Stimulated activated naive CD8-positive, alpha-beta T cell treated with anti-CD3 and anti-CD28 coated beads, Interleukin-15, Interleukin-2, amounts not matched to agents 100 ng/mL and 50 ng/mL, for 24 hours (primary cell): ENCODE measurements around the gene TIMMDC1.
"Not testable (repeated sequence)": the region's sequence is repeated elsewhere in the genome, so short reads cannot be mapped to it uniquely, and the experiment has no call there.

ENCODE experiments used
- H3K27ac Mint-ChIP-seq: one replicate; pipeline ENCODE4 v1.8.0; 2021; ENCODE audit warnings: mild to moderate bottlenecking, mixed read lengths
- H3K27me3 Mint-ChIP-seq: one replicate; pipeline ENCODE4 v1.8.0; 2021; ENCODE audit warnings: mixed read lengths
- H3K36me3 Mint-ChIP-seq: one replicate; pipeline ENCODE4 v1.8.0; 2021; ENCODE audit warnings: low read depth, mixed read lengths
- H3K4me1 Mint-ChIP-seq: one replicate; pipeline ENCODE4 v1.8.0; 2021; ENCODE audit warnings: low read depth, mixed read lengths
- H3K4me3 Mint-ChIP-seq: one replicate; pipeline ENCODE4 v1.8.0; 2021; ENCODE audit warnings: mild to moderate bottlenecking, mixed read lengths
- H3K9me3 Mint-ChIP-seq: one replicate; pipeline ENCODE4 v1.8.0; 2021; ENCODE audit warnings: mixed read lengths

TIMMDC1 gene

GRCh38 chr3:119534296-119534695, 35.9 kb downstream of the TIMMDC1 start:
- no peaks in the 10 kb centered on the region for H3K27me3 Mint-ChIP-seq
- no peak overlapping the region for H3K27ac Mint-ChIP-seq
- H3K36me3 Mint-ChIP-seq: peaks cover 6% of the 10 kb centered on the region
- peaks cover 7% of the 10 kb centered on the region for H3K4me1 Mint-ChIP-seq
- H3K9me3 Mint-ChIP-seq: no peaks in the 10 kb centered on the region
- no peak overlapping the region for H3K4me3 Mint-ChIP-seq

GRCh38 chr3:119536757-119537156, 38.4 kb downstream of the TIMMDC1 start:
- no peaks in the 10 kb centered on the region for H3K27me3 Mint-ChIP-seq
- H3K27ac Mint-ChIP-seq: no peak overlapping the region
- H3K4me3 Mint-ChIP-seq: no peak overlapping the region
- H3K36me3 Mint-ChIP-seq: no peaks in the 10 kb centered on the region
- no peaks in the 10 kb centered on the region for H3K9me3 Mint-ChIP-seq
- peaks cover 14% of the 10 kb centered on the region for H3K4me1 Mint-ChIP-seq

GRCh38 chr3:119538772-119539171, 40.4 kb downstream of the TIMMDC1 start:
- H3K36me3 Mint-ChIP-seq: peaks cover 3% of the 10 kb centered on the region
- H3K4me1 Mint-ChIP-seq: peaks cover 21% of the 10 kb centered on the region
- H3K9me3 Mint-ChIP-seq: no peaks in the 10 kb centered on the region
- peak overlapping the region; percentile 69 for H3K27ac Mint-ChIP-seq
- H3K4me3 Mint-ChIP-seq: no peak overlapping the region
- H3K27me3 Mint-ChIP-seq: no peaks in the 10 kb centered on the region

GRCh38 chr3:119541547-119541946, 43.2 kb downstream of the TIMMDC1 start:
- Mint-ChIP-seq H3K4me1 (peaks cover 21% of the 10 kb centered on the region), H3K4me3 (peak overlapping the region; percentile 8), H3K9me3 (no peaks in the 10 kb centered on the region), H3K27me3 (no peaks in the 10 kb centered on the region), H3K36me3 (peaks cover 9% of the 10 kb centered on the region), H3K27ac (peak overlapping the region; percentile 38)

- Mint-ChIP-seq H3K4me3 (no peak overlapping the region), H3K9me3 (no peaks in the 10 kb centered on the region), H3K4me1 (peaks cover 21% of the 10 kb centered on the region), H3K36me3 (peaks cover 9% of the 10 kb centered on the region), H3K27ac (peak overlapping the region; percentile 0), H3K27me3 (no peaks in the 10 kb centered on the region)
Observed at GRCh38 chr3:119542168-119542767, 43.9 kb downstream of the TIMMDC1 start.

GRCh38 chr3:119543147-119543546, 44.8 kb downstream of the TIMMDC1 start:
- H3K4me1 Mint-ChIP-seq: peaks cover 21% of the 10 kb centered on the region
- peaks cover 9% of the 10 kb centered on the region for H3K36me3 Mint-ChIP-seq
- no peaks in the 10 kb centered on the region for H3K27me3 Mint-ChIP-seq
- H3K4me3 Mint-ChIP-seq: no peak overlapping the region
- H3K9me3 Mint-ChIP-seq: no peaks in the 10 kb centered on the region
- H3K27ac Mint-ChIP-seq: no peak overlapping the region

- H3K4me3 Mint-ChIP-seq: no peak overlapping the region
- H3K27ac Mint-ChIP-seq: no peak overlapping the region
- H3K9me3 Mint-ChIP-seq: no peaks in the 10 kb centered on the region
- no peaks in the 10 kb centered on the region for H3K27me3 Mint-ChIP-seq
- peaks cover 9% of the 10 kb centered on the region for H3K36me3 Mint-ChIP-seq
- peaks cover 2% of the 10 kb centered on the region for H3K4me1 Mint-ChIP-seq
Observed at GRCh38 chr3:119547227-119547626, 48.9 kb downstream of the TIMMDC1 start.

- Mint-ChIP-seq H3K4me1 (no peaks in the 10 kb centered on the region), H3K27ac (no peak overlapping the region), H3K36me3 (peaks cover 5% of the 10 kb centered on the region), H3K9me3 (no peaks in the 10 kb centered on the region), H3K27me3 (no peaks in the 10 kb centered on the region), H3K4me3 (no peak overlapping the region)
Observed at GRCh38 chr3:119548341-119548740, 50.0 kb downstream of the TIMMDC1 start.

- H3K4me3 Mint-ChIP-seq: no peak overlapping the region
- H3K27ac Mint-ChIP-seq: no peak overlapping the region
- H3K9me3 Mint-ChIP-seq: no peaks in the 10 kb centered on the region
- H3K36me3 Mint-ChIP-seq: no peaks in the 10 kb centered on the region
- no peaks in the 10 kb centered on the region for H3K27me3 Mint-ChIP-seq
- H3K4me1 Mint-ChIP-seq: peaks cover 2% of the 10 kb centered on the region
Observed at GRCh38 chr3:119550192-119550910, 52.0 kb downstream of the TIMMDC1 start.

- H3K36me3 Mint-ChIP-seq: peaks cover 1% of the 10 kb centered on the region
- H3K4me3 Mint-ChIP-seq: no peak overlapping the region
- H3K27ac Mint-ChIP-seq: no peak overlapping the region
Observed at GRCh38 chr3:119551598-119551997, 53.3 kb downstream of the TIMMDC1 start.

GRCh38 chr3:119552928-119553327, 54.6 kb downstream of the TIMMDC1 start:
- not testable (repeated sequence) for H3K4me3 Mint-ChIP-seq, H3K9me3 Mint-ChIP-seq, H3K27me3 Mint-ChIP-seq, H3K27ac Mint-ChIP-seq, H3K36me3 Mint-ChIP-seq
- H3K4me1 Mint-ChIP-seq: peaks cover 25% of the 10 kb centered on the region

More at GRCh38 chr3:119551598-119551997, 53.3 kb downstream of the TIMMDC1 start:
- H3K4me1 Mint-ChIP-seq: peaks cover 11% of the 10 kb centered on the region
- H3K9me3 Mint-ChIP-seq: no peaks in the 10 kb centered on the region
- no peaks in the 10 kb centered on the region for H3K27me3 Mint-ChIP-seq

- Mint-ChIP-seq H3K4me1 (peaks cover 29% of the 10 kb centered on the region), H3K27ac (peak overlapping the region; percentile 66), H3K9me3 (no peaks in the 10 kb centered on the region), H3K36me3 (peaks cover 8% of the 10 kb centered on the region), H3K27me3 (peaks cover 3% of the 10 kb centered on the region), H3K4me3 (no peak overlapping the region)
Observed at GRCh38 chr3:119553823-119554415, 55.6 kb downstream of the TIMMDC1 start.

- Mint-ChIP-seq H3K36me3 (peaks cover 8% of the 10 kb centered on the region), H3K27me3 (peaks cover 3% of the 10 kb centered on the region), H3K9me3 (no peaks in the 10 kb centered on the region), H3K27ac (no peak overlapping the region), H3K4me1 (peaks cover 42% of the 10 kb centered on the region), H3K4me3 (peak overlapping the region; percentile 46)
Observed at GRCh38 chr3:119555309-119555735, 57.0 kb downstream of the TIMMDC1 start.

- Mint-ChIP-seq H3K36me3 (peaks cover 8% of the 10 kb centered on the region), H3K4me1 (peaks cover 44% of the 10 kb centered on the region), H3K27me3 (peaks cover 3% of the 10 kb centered on the region), H3K27ac (no peak overlapping the region), H3K9me3 (no peaks in the 10 kb centered on the region), H3K4me3 (no peak overlapping the region)
Observed at GRCh38 chr3:119555929-119556328, 57.6 kb downstream of the TIMMDC1 start.

- Mint-ChIP-seq H3K36me3 (peaks cover 8% of the 10 kb centered on the region), H3K27ac (peak overlapping the region; percentile 67), H3K4me3 (peak overlapping the region; percentile 58)
Observed at GRCh38 chr3:119557192-119557876, 59.0 kb downstream of the TIMMDC1 start.

More at GRCh38 chr3:119557192-119557876, 59.0 kb downstream of the TIMMDC1 start:
- H3K9me3 Mint-ChIP-seq: no peaks in the 10 kb centered on the region
- peaks cover 3% of the 10 kb centered on the region for H3K27me3 Mint-ChIP-seq
- peaks cover 54% of the 10 kb centered on the region for H3K4me1 Mint-ChIP-seq
